ENCODE measurements around the gene TIMMDC1.
"Not testable (repeated sequence)": the region's sequence is repeated elsewhere in the genome, so short reads cannot be mapped to it uniquely, and the experiment has no call there.

The TIMMDC1 gene

DNA sequence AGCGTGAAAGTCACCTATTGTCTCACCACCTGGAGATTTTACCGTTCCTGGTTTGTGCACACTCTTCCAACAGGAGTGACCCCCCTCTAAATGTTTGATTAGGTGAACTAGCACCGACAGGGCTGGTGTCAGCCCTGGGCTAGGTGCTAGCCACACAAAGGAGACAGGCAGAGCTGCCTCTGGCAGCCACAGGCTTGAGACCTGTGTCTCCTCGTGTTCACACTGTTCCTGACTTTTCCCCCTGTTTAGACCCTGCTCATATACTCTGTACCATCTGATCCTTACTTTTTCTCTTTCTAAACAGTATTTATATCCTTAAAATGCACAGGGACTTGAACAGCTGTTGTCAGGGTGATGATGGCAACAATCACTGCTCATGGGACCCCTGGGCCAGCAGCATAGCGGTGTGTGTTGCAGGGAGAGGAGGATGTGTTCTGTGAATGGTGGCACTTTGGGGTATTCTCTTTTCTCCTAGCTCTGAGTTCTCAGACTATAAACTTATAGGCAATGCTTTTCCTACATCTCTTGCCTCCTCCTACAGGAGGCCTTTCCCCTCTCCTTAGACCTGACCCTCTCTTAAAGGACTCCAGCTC, 55.6 kb downstream of the TIMMDC1 start:
- no peak for DNase-seq (ENCODE audit: low read depth in 2 of 2, low spot score in 1 of 2)

DNA sequence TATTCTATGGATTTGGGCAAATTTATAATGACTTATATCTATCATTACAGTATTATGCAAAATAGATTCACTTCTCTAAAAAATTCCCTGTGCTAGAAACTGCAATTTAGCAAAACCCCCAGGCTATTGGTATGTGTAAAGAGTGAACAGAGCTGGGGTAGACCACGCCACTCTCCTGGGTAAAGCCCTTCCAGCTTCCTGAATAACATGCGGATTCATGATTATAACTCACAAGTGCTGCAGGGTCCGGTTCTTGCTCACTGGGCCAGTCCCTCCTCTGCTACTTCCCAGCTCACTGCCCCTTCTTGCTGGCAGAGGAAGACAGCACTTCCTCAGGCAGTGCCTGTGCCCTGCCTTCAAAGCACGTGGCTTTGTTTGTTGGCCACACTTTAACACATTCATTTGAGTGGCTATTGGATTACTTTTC, 57.0 kb downstream of the TIMMDC1 start:
- DNase-seq (ENCODE audit: low read depth in 2 of 2, low spot score in 1 of 2) = no peak

GRCh38 chr3:119555929-119556328, 57.6 kb downstream of the TIMMDC1 start:
- no peak for DNase-seq (ENCODE audit: low read depth in 2 of 2, low spot score in 1 of 2)

DNA sequence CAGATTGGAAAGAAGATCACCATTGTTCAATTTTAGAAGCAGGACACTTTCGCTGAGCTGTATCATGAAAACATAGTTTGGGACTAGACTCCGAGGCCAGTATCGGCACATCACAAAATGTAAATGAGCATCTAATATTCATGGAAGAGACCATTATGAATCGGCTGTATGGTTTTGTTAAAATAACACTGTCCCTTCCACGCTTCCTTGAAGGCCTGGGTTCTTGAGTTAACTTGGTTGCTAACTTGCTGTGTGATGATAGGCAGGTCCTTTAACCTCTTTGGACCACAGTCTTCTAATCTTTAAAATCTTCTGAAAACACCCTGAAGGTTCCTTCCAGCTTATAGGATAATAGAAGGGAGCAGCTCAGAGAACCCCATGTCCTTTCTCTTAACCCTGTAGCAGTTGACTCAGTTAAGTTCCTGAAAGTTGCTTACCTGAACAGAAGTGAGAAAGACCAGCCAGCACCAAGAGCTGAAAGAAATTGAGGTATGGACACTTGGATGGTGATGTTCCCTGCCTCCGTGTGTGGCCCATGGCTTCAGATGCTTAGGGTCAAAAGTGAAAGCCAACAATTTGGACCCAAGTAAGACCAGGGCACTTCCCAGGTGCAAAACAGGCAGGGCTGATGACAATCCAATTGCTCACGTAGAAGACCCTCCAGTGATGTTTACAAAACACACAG, 59.0 kb downstream of the TIMMDC1 start:
- no peak for DNase-seq (ENCODE audit: low read depth in 2 of 2, low spot score in 1 of 2)

DNA sequence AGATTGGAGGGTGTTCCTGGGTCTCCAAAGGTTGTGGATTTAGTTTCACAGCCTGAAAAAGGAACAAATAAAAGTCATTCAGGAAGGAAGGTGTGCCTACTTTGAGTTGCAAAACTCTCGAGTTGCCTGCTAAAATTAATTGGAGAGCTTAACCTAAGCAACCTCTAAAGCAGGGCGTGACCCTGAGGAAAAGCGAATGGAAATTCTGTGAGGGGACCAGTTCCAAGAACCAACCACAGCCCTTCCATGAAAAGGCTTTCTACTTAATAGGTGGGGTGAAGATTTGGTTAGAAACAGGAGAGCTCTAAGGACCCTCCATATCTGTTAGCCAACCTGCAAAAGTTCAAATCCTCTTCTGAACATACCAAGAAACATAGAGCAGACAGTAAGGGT, 59.5 kb downstream of the TIMMDC1 start:
- DNase-seq (ENCODE audit: low read depth in 2 of 2, low spot score in 1 of 2) = no peak

DNA sequence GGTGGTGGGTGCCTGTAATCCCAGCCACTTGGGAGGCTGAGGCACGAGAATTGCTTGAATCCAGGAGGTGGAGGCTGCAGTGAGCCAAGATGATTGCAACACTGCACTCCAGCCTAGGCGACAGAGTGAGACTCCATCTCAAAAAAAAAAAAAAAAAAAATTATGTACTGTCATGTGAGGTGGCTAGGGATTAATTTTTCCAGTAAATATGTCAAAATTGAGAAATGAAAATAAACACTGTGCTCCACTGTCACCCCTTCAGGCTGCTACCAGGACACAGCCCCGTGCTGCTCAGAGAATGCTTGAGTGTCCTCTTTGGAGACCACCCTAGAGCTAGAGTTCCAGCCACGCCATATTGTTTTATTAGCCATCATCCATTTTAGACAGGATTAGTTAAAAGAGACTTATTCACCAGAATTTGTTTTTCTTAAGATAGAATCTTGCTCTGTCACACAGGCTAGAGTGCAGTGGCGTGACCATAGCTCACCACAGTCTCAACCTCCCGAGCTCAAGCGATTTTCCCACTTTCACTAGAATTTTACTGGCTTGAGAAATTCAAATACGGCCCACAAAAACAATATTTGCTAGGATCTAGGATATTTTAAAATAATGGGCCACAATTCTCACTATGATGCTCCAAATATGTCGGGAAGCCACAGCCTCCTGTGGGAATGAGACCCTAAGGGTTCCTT, 60.4 kb downstream of the TIMMDC1 start:
- no peak for DNase-seq (ENCODE audit: low read depth in 2 of 2, low spot score in 1 of 2)

- peak in 1 of 2 donors; percentile 21 for DNase-seq (ENCODE audit: low read depth in 2 of 2, low spot score in 1 of 2)
Measured at GRCh38 chr3:119559441-119559963, 61.2 kb downstream of the TIMMDC1 start, which contains the start of gene CD80. CD80 (minus strand) TSS chr3:119559614; CDS start chr3:119557728, 1,886 bp downstream.

DNA sequence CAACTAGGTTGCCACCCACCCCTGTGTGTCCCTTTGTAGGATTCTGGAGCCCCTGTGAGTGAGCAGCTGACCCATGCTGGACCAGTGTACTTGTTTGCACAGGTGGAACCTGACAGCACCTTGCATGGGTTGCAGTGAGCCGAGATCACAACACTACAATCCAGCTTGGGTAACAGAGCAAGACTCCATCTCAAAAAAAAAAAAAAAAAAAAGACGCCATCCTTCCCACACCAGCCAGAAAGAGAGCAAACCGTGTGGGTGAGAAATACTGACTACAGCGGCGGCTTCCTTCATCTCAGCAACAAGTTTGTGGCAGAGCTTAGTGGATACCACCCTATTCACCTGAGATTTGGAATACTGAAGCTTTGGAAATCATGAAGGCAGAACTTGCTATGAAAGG, 61.8 kb downstream of the TIMMDC1 start:
- DNase-seq (ENCODE audit: low read depth in 2 of 2, low spot score in 1 of 2) = no peak

GRCh38 chr3:119562307-119562961, 64.1 kb downstream of the TIMMDC1 start:
- DNase-seq (ENCODE audit: low read depth in 2 of 2, low spot score in 1 of 2) = no peak

DNA sequence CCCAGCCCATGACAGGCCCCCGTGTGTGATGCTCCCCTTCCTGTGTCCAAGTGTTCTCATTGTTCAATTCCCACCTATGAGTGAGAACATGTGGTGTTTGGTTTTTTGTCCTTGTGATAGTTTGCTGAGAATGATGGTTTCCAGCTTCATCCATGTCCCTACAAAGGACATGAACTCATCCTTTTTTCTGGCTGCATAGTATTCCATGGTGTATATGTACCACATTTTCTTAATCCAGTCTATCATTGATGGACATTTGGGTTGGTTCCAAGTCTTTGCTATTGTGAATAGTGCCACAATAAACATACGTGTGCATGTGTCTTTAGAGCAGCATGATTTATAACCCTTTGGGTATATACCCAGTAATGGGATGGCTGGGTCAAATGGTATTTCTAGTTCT, 65.0 kb downstream of the TIMMDC1 start:
- DNase-seq (ENCODE audit: low read depth in 2 of 2, low spot score in 1 of 2) = not testable (repeated sequence)

DNA sequence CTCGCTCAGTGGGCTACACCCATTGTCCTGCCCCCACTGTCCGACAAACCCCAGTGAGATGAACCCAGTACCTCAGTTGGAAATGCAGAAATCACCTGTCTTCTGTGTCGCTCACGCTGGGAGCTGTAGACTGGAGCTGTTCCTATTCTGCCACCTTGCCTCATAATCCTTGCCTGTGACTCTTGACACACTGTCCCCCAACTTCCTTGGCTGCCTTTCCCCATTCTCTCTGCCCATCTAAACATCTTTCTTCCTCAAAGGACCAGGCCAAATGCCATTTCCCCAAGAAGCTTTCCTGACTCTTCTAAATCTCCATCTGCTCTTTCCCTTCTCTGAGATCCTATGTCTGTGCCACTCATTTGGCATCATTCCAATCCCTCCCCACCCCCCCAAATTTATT, 70.8 kb downstream of the TIMMDC1 start:
- no peak for DNase-seq (ENCODE audit: low read depth in 2 of 2, low spot score in 1 of 2)

DNA sequence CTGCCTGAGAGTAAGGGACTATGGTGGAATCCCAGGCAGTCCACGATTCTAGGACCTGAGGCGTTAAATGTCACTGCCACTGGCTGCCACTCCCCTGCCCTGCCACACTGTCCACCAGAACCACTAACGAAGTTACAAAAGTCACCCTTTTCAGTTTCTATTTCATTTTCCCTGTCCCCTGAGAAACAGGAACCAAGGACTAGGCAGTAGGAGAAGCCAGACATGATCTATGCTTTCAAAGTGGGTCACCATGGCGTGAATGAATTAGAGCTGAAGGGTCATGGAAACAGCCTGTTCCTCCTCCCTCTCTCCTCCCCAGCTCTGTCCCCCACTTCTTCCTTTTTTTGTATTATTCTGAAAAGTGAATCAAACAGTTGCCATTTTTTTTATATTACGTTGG, 71.9 kb downstream of the TIMMDC1 start:
- no peak for DNase-seq (ENCODE audit: low read depth in 2 of 2, low spot score in 1 of 2)

DNA sequence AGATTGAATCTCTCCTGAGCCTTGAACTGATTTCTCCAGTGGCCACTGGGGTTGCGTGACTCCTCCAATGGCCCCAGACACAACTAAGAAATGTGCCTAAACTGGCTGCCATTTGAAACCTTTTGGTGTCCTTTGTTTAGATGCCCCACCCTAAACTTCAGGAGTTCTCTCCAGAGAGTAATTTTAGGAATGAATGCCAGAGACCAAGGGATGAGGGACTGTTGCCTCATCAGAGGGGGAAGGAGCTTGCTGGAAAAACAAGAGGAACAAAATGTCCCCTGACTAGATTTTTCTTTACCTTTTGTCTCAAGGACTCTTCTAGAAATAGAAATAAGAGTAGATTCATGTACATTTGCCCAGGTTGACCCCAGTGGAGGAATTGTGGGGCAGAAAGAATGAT, 72.9 kb downstream of the TIMMDC1 start:
- DNase-seq (ENCODE audit: low read depth in 2 of 2, low spot score in 1 of 2) = no peak

DNA sequence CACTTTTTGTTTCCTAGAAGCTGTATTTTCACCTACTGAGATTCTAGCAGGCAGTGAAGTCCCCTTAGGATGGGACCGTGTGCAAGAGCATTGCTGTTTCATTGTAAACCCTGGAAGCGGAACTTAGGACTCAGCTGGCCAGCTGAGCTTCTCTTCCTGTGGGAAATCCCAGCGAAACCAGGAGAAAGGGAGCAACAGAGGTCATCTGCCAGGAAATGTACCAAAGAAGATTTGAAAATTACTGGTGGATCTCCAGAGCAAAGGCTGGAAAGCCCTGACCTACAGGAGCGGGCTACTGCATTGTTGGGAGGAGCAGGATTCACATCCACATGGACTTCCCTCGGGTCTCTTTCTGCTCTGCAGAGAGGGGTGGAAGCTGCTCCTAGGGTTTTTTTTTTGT, 73.3 kb downstream of the TIMMDC1 start:
- no peak for DNase-seq (ENCODE audit: low read depth in 2 of 2, low spot score in 1 of 2)

Data from stimulated activated CD8-positive, alpha-beta memory T cell treated with anti-CD3 and anti-CD28 coated beads, Interleukin-4, amount 100 ng/mL, for 1 hour (primary cell).